ENCODE results near the gene MGAT4C.

The MGAT4C gene

DNA sequence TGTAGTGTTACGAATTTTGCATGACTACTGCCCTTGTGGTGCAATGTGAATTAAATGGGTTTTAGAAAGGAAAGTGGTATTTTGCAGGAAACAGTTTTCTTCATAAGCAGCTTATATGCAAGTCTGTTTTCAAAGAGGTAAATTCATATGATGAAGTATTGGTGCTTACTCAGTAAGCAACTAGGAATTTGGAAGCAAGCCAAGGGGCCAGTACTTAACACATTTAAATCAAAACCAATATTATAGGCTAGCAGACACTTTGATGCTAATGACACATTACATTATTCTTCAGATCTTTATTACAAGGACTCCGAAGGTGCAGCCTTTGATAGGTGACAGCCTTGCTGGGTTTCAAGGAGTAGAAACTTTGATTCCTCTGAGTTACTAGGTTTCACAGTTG is 23.1 kb downstream of the MGAT4C start:
- no peak overlapping the region for H3K9ac ChIP-seq
- TF ChIP-seq Cebpa-rat (IDR thresholded peaks at IDR 0.05) = no peak
- no peaks in the 10 kb centered on the region for H4K20me1 ChIP-seq
- no peak overlapping the region for H3K4me3 ChIP-seq
- no peaks in the 10 kb centered on the region for H3K9me3 ChIP-seq
- H3K4me2 ChIP-seq = no peak overlapping the region
- H3K27me3 ChIP-seq = no peaks in the 10 kb centered on the region
- no peaks in the 10 kb centered on the region for H3K4me1 ChIP-seq
- no peak overlapping the region for H3K27ac ChIP-seq
- no peaks in the 10 kb centered on the region for H3K36me3 ChIP-seq

DNA sequence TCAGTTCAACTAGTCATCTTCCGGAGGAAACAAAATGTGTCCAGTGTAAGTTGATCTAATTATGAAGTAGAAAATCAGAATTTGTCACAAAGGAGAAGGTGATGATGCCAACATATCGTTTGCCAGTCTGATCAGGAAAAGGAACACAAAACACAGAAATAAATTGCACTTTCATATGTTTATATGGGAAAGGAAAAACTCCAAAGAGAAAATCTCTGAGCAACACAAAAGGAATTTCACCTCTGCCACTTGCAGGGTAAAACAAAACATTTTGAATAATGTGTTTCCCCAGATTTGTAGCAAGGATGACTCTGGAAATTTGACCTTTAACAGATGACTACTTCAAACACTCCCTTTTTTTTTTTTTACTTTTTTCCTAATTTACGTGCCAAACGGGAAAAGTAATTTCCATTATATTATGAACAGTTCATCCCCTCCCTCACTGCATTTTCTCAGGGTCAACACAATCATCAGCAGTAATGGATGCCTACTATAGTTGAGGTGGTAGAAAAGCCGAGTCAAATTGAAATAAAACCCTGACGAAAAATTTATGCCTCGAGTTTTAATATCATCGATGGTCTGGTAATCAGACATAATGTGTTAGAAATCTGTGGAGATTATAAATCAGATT is 25.6 kb downstream of the MGAT4C start:
- no peak for TF ChIP-seq Cebpa-rat (IDR thresholded peaks at IDR 0.05)
- no peak overlapping the region for H3K9ac ChIP-seq
- H3K36me3 ChIP-seq = no peaks in the 10 kb centered on the region
- H3K4me1 ChIP-seq = no peaks in the 10 kb centered on the region
- H3K4me3 ChIP-seq = no peak overlapping the region
- no peaks in the 10 kb centered on the region for H4K20me1 ChIP-seq
- no peaks in the 10 kb centered on the region for H3K27me3 ChIP-seq
- H3K27ac ChIP-seq = no peak overlapping the region
- no peak overlapping the region for H3K4me2 ChIP-seq
- H3K9me3 ChIP-seq = no peaks in the 10 kb centered on the region

DNA sequence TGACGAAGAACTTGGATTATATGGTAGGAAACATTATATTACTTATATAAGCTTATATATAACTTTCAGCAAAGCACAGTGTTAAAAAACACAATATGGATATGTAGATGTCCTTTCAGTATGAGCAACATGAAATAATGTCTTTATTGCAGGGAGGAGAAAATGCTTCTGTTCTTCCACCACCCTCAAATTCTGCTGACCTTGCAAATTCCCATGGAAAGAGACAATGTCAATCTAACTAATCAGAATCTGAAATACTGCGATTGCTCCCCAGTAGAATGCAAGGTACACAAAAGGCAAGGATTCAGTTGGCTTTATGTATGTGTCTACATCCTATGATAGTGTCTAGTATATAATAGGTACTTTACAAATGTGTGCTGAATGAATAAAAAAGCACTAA is 26.4 kb downstream of the MGAT4C start:
- Histone ChIP-seq H3K4me3 (no peak overlapping the region), H3K4me2 (no peak overlapping the region), H3K9me3 (no peaks in the 10 kb centered on the region), H3K9ac (no peak overlapping the region), H3K27me3 (no peaks in the 10 kb centered on the region), H4K20me1 (no peaks in the 10 kb centered on the region), H3K36me3 (no peaks in the 10 kb centered on the region), H3K4me1 (no peaks in the 10 kb centered on the region), H3K27ac (no peak overlapping the region)
- no peak for TF ChIP-seq Cebpa-rat (IDR thresholded peaks at IDR 0.05)

DNA sequence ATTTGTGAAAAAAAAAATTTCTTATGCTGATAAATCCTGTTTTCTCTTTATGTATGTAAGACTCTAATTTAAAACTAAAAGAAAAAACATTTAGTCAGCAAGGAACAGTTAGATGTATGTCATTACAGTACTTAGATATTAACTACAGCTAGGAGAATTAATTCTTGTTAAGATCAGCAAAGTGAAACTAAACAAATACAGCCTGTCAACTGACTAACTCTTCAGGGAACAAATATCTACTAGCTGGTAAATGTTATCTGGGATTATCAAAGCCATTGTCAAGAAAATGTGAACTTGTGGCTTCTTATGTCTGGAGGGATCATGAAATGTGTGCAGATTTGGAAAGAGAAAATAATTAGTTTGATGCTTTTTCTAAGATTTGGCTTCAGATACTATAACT is 27.5 kb downstream of the MGAT4C start:
- Histone ChIP-seq H3K36me3 (no peaks in the 10 kb centered on the region), H4K20me1 (no peaks in the 10 kb centered on the region), H3K4me1 (no peaks in the 10 kb centered on the region), H3K4me2 (no peak overlapping the region), H3K9ac (no peak overlapping the region), H3K4me3 (no peak overlapping the region), H3K27me3 (no peaks in the 10 kb centered on the region), H3K27ac (no peak overlapping the region), H3K9me3 (no peaks in the 10 kb centered on the region)
- TF ChIP-seq Cebpa-rat (IDR thresholded peaks at IDR 0.05) = no peak

DNA sequence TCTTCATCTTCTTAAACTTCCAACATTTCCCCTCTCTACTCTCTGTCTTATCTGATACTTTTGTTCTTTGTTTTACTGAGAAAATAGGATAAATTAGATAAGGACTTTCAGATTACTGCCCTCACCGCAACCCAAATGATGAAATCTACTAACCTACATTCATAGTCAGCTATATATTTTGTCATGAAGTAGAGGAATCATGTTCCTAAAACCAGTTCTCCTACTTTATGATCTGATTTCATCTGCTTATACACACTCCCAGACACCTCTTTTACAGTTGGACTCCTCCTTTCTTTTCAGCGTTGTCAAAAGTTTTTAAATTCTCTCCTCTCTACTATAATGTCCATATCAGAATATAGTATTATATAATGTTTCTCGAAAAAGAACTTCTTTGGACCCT is 29.7 kb downstream of the MGAT4C start:
- Histone ChIP-seq H3K9me3 (no peaks in the 10 kb centered on the region), H3K4me3 (no peak overlapping the region), H3K27ac (no peak overlapping the region), H3K27me3 (no peaks in the 10 kb centered on the region), H3K4me2 (no peak overlapping the region), H4K20me1 (no peaks in the 10 kb centered on the region), H3K4me1 (no peaks in the 10 kb centered on the region), H3K9ac (no peak overlapping the region), H3K36me3 (no peaks in the 10 kb centered on the region)
- TF ChIP-seq Cebpa-rat (IDR thresholded peaks at IDR 0.05) = no peak

DNA sequence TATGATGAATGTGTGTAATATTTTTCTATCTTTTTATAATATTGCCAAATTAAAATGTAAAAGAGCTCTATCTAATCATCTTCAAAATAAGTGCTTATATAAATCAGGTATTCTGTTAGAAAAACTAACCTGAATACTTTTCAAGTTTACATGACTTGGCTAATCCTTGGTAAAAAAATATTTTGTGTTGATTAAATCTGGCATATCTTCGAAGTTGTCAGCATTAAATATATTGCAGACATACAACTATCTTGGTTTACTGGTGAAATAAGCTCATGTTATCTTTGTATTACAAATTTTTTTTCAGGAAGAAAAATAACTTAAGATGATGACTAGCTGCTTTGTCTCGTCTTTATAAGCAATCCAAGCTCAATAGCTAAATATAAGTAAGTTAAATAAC is 39.6 kb downstream of the MGAT4C start:
- no peak for TF ChIP-seq Cebpa-rat (IDR thresholded peaks at IDR 0.05)
- Histone ChIP-seq H3K4me1 (no peaks in the 10 kb centered on the region), H3K4me3 (no peak overlapping the region), H3K27ac (no peak overlapping the region), H3K4me2 (no peak overlapping the region), H4K20me1 (no peaks in the 10 kb centered on the region), H3K36me3 (no peaks in the 10 kb centered on the region), H3K27me3 (no peaks in the 10 kb centered on the region), H3K9ac (no peak overlapping the region), H3K9me3 (no peaks in the 10 kb centered on the region)

DNA sequence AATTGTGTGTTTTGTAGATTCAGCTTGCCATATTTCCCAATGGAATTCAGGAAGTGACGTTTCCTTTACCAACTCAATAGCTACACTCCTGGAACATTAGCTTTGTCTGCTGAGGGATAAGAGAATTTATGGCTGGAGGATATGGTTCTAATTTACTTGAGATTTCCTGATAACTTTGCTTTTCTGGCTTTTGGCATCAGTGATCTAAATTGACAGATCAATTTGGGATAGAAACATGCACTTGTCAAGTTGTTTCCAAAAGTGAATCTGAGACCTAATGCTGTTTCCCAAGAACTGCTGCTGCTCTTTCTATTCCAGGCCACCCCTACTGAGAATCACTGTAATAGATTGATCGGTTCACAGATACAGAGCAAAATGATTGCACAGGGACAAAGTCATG is 43.2 kb downstream of the MGAT4C start:
- Histone ChIP-seq H3K9me3 (no peaks in the 10 kb centered on the region), H3K27me3 (no peaks in the 10 kb centered on the region), H3K4me2 (no peak overlapping the region), H4K20me1 (no peaks in the 10 kb centered on the region), H3K27ac (no peak overlapping the region), H3K4me1 (no peaks in the 10 kb centered on the region), H3K9ac (no peak overlapping the region), H3K4me3 (no peak overlapping the region), H3K36me3 (no peaks in the 10 kb centered on the region)
- TF ChIP-seq Cebpa-rat (IDR thresholded peaks at IDR 0.05) = no peak

DNA sequence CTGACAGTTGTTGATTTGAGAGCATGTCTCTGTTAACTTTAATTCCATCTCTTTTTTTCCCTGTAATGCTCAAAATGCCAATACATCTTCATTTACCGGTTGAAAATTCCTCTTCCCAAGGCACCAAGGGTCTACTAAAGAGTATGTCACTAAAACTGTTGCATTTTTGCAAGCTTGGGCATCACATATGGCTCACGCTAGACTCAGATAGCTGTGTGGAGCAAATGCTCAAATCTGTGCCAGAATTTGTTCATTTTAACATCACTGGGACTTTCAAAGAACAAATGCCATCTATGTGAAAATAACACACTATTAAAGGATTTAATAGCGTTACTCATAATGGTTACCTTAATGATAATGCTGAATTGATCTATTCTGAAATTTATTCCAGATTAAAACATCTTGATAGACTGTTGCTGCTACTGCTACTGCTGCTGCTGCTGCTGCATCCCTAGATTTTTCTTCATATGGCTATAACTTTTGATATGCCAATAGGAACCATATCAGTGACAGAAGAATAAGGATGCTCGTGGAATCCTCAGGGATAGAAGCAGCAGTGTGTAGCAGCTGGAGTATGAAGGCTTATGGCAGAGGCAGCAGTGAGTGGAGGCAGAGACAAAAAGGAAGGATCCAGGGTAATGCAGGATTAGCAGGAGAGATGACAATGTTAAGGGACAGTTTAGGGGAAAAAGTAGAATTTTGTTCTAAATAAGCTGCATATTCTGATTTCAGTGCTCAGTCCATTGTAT is 57.3 kb downstream of the MGAT4C start:
- no peak overlapping the region for H3K27ac ChIP-seq
- H3K9me3 ChIP-seq = no peaks in the 10 kb centered on the region
- H3K4me3 ChIP-seq = no peak overlapping the region
- H3K4me2 ChIP-seq = no peak overlapping the region
- H3K27me3 ChIP-seq = no peaks in the 10 kb centered on the region
- H4K20me1 ChIP-seq = no peaks in the 10 kb centered on the region
- peaks cover 15% of the 10 kb centered on the region for H3K4me1 ChIP-seq
- no peak overlapping the region for H3K9ac ChIP-seq
- TF ChIP-seq Cebpa-rat (IDR thresholded peaks at IDR 0.05) = no peak
- H3K36me3 ChIP-seq = no peaks in the 10 kb centered on the region

DNA sequence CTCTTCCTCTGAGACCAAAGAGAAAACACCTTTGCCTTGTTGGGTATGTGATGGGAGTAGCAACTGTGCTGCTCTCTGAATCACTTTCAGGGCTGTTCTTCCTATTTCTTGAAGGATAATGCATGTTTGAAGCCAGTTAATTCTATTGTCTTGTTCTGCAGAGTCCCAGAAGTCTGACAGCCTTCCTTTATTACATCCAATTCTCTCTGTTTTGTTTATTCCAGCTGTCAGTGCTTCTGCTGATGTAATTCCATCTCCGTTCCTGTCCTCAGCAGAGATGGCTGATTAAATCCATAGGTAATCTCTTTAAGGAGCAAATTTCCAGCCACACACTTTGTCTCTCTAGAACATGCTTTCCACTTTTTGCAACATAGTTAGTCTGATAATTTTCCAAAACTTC is 59.7 kb downstream of the MGAT4C start:
- Histone ChIP-seq H3K9me3 (no peaks in the 10 kb centered on the region), H3K9ac (no peak overlapping the region), H3K27ac (no peak overlapping the region), H3K4me3 (no peak overlapping the region), H3K27me3 (no peaks in the 10 kb centered on the region), H3K4me1 (peaks cover 15% of the 10 kb centered on the region), H3K36me3 (no peaks in the 10 kb centered on the region), H4K20me1 (no peaks in the 10 kb centered on the region), H3K4me2 (no peak overlapping the region)
- TF ChIP-seq Cebpa-rat (IDR thresholded peaks at IDR 0.05) = no peak

DNA sequence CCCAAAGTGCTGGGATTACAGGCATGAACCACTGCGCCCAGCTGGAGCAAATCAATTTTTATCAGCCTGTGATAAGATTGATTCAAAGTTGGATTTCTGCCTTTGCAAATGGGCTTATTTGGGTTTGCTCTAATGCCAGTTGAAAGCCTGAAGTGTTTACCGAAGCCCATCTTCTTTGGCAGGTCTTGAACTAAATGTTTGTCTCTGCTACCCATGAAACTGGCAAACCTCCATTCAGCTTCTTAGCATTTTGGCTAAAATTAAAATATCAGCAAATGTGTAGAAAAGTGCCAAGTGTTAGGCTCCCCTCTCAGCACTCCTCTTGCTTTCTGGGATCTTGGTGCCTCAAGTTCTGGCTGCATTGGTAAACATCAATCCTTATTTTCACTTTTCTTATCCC is 61.5 kb downstream of the MGAT4C start:
- no peak overlapping the region for H3K27ac ChIP-seq
- H3K4me2 ChIP-seq = no peak overlapping the region
- no peaks in the 10 kb centered on the region for H4K20me1 ChIP-seq
- no peak overlapping the region for H3K4me3 ChIP-seq
- TF ChIP-seq Cebpa-rat (IDR thresholded peaks at IDR 0.05) = no peak
- H3K4me1 ChIP-seq = peaks cover 1% of the 10 kb centered on the region
- no peak overlapping the region for H3K9ac ChIP-seq
- no peaks in the 10 kb centered on the region for H3K9me3 ChIP-seq
- no peaks in the 10 kb centered on the region for H3K36me3 ChIP-seq
- H3K27me3 ChIP-seq = no peaks in the 10 kb centered on the region
